Epithelial cell of proximal tubule (primary cell): ENCODE results near the gene SPATC1L. TPM values are rescaled to one million over a fixed set of nuclear protein-coding genes. Genes with fewer than 3 reads are reported as not detected.

Experiments used
- DNase-seq: peaks from one replicate; pipeline ENCODE4 v3.0.0-alpha.2; 2011; ENCODE audit warnings: low read depth
- H3K4me3 ChIP-seq: 2 replicates; pipeline ENCODE4 v1.5.1; 2011; ENCODE audit warnings: low read depth, mild to moderate bottlenecking, low read length
- CTCF ChIP-seq: conservative IDR thresholded peaks from 2 replicates; pipeline ENCODE4 v1.5.1; 2012; ENCODE audit warnings: low read depth, mild to moderate bottlenecking, low read length
- total RNA-seq: library from RNA; depleted of rRNA; stranded (reverse); fragments of >200 nt; gene quantifications from 2 replicates; pipeline ENCODE4 v1.2.3, GENCODE V29; 2015

Gene SPATC1L
- total RNA-seq, 1 donor from 2014 or later = 22.0 TPM

- H3K4me3 ChIP-seq = no peak overlapping the region
- no peak for DNase-seq
- no peak for TF ChIP-seq CTCF
Measured at GRCh38 chr21:46160657-46160906, 23.7 kb downstream of the SPATC1L start.

GRCh38 chr21:46159841-46160656 lies 24.2 kb downstream of the SPATC1L start:
- no peak for TF ChIP-seq CTCF
- H3K4me3 ChIP-seq = no peak overlapping the region
- no peak for DNase-seq

- TF ChIP-seq CTCF = no peak
- no peak for DNase-seq
- no peak overlapping the region for H3K4me3 ChIP-seq
Measured at GRCh38 chr21:46159390-46159789, 24.9 kb downstream of the SPATC1L start.

GRCh38 chr21:46158666-46159300 lies 25.5 kb downstream of the SPATC1L start:
- TF ChIP-seq CTCF = no peak
- no peak for DNase-seq

GRCh38 chr21:46157987-46158451 lies 26.2 kb downstream of the SPATC1L start:
- no peak for TF ChIP-seq CTCF
- DNase-seq = no peak
- H3K4me3 ChIP-seq = no peak overlapping the region

More at GRCh38 chr21:46158666-46159300, 25.5 kb downstream of the SPATC1L start:
- H3K4me3 ChIP-seq = no peak overlapping the region

- H3K4me3 ChIP-seq = no peak overlapping the region
- no peak for TF ChIP-seq CTCF
- no peak for DNase-seq
Measured at GRCh38 chr21:46157396-46157986, 26.8 kb downstream of the SPATC1L start.
